HG03139 (cell line): ENCODE results near the gene UTP4.
"Not testable (repeated sequence)": the region's sequence is repeated elsewhere in the genome, so short reads cannot be mapped to it uniquely, and the experiment has no call there.

ENCODE experiments used
- ATAC-seq: cut with Tn5 transposase; IDR thresholded peaks from one replicate; pipeline ENCODE4 v1.9.1; 2021; ENCODE audit not compliant: unreplicated experiment

UTP4 gene

GRCh38 chr16:69127966-69128510 lies 4.4 kb upstream of the UTP4 start:
- no peak for ATAC-seq

DNA sequence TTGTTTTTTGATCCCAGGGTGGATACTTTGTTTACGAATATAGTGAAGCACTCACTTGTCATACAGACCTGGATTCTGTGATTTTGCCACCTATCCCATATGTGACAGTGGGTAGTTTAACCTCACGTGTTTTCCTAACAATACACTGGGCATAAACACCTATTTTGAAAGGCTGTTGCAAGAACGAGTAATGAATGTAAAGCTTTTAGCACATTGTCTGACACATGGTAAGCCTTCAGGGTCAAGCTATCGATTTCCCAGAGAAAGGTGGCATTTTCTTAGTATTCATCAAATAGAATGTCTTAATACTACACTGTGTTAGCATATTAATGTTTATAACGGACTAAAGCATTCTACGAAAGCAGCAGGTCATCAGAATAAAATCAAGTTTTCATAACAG lies 2.0 kb upstream of the UTP4 start:
- ATAC-seq, result no peak

GRCh38 chr16:69131167-69131838 lies 1.1 kb upstream of the UTP4 start:
- no peak for ATAC-seq

DNA sequence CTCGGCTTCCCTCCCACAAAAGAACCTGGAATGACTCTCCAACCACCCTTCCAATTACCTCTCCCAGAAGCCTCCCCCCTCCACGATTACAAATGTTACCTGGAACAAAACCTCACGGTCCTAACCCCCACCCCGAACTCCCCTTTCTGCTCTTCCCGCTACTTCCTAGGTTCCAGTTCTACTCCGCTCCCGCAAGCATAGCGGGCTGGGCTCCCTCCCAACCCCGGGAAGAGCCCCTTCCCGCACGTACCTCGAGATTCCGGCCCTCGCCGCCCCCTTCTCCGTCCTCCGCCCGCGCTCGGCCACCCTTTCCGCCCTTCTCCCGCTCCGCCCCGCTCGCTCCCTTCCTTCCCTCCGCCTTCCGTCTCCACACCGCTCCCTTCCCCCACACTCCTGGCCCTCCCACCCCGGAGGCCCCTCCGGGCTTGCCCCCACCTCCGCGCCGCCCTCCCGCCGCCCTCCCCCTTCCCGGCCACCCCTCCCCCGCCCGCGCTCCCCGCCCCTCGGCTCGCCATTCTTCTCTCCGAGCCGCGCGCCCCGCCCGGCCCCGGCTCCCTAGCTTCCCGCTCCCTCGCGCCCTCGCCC lies 518 bp upstream of the UTP4 start:
- ATAC-seq, result peak; percentile 30

GRCh38 chr16:69133373-69133954 lies 1.0 kb downstream of the UTP4 start:
- no peak for ATAC-seq

DNA sequence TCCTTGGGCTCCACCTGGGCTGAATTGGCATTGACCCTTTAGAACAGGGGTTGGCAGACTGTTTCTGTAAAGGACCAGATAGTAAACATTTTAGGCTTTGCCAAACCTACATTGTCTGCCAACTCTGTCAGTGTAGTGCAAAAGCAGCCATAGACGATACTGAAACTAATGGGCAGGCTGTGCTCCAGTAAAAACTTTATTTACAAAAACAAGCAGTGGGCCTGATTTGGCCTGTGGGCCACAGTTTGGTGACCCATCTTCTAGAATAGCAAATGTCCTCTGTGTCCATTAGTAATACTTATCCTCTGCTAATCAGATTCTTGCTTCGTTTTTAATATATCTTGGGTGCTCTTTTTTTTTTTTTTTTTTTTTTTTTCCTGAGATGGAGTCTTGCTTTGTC lies 6.2 kb downstream of the UTP4 start:
- ATAC-seq, result no peak

GRCh38 chr16:69139464-69139863 lies 7.0 kb downstream of the UTP4 start:
- not testable (repeated sequence) for ATAC-seq

GRCh38 chr16:69141014-69141413 lies 8.6 kb downstream of the UTP4 start:
- no peak for ATAC-seq

- no peak for ATAC-seq
Observed at GRCh38 chr16:69141936-69142335, 9.5 kb downstream of the UTP4 start.

- ATAC-seq, result no peak
Observed at GRCh38 chr16:69143116-69143515, 10.7 kb downstream of the UTP4 start.

DNA sequence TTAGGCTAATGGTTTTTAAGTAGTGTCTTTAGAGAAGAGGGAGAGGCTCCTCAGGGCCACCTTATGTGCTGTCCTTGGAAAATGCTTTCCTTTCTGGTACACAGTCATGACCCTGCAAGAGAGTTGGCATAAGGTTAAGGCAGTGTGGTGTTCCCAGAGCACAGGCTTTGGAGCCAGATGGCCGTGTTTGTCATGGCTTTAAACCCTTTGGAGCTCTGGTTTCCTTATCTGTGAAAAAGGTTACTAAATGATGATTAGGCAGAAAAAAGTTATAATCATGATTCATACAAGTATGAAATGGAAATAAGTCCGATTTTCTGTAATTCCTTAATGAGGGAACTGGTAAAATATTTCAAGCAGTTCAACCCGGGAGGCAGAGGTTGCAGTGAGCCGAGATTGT lies 13.2 kb downstream of the UTP4 start:
- ATAC-seq, result no peak

DNA sequence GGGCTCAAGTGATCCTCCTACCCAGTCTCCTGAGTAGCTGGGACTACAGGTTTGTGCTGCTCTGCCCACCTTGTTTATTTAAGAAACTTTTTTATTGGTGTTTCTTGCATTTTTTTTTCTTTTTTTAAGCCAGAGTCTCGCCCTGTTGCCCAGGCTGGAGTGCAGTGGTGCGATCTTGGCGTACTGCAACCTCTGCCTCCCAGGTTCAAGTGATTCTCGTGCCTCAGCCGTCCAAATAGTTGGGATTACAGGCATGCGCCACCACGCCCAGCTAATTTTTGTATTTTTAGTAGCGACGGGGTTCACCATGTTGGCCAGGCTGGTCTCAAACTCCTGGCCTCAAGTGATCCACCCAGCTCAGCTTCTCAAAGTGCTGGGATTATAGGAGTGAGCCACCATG lies 17.2 kb downstream of the UTP4 start:
- not testable (repeated sequence) for ATAC-seq

- no peak for ATAC-seq
Observed at GRCh38 chr16:69150146-69150865, 17.9 kb downstream of the UTP4 start.

DNA sequence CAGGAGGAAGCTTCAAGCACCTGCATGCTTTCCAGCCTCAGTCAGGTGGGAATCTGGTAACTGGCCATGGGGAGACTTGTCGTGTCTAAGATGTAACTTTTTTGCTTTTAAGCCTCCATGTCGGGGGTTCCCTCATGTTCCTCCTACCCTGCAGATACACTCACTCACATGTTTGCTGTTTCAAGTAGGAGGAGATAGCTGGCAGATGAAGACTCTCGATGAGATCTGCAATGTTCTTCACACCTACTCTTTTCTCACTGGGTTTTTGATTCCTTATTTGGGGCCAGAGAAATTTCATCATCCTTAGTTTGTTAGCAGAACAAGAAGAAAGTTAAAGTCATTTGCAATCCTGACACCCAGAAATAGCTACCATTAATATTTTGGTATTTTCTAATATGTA lies 24.7 kb downstream of the UTP4 start:
- ATAC-seq, result no peak

DNA sequence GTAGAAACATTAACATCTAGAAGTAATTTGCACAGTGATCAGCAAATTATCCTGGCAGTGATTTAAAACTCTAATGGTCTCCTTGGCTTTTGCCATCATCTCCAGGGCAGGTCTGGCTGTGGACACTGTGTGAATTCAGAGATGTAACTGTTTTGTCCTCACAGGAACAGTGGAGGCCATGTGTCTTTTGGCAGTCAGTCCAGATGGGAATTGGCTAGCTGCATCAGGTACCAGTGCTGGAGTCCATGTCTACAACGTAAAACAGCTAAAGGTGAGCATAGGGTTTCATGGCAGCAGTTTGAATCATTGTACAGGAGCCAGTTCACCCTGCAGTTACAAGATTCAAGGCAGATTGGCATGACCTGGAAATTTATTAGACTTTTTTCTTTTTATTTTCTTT lies 27.7 kb downstream of the UTP4 start:
- no peak for ATAC-seq

DNA sequence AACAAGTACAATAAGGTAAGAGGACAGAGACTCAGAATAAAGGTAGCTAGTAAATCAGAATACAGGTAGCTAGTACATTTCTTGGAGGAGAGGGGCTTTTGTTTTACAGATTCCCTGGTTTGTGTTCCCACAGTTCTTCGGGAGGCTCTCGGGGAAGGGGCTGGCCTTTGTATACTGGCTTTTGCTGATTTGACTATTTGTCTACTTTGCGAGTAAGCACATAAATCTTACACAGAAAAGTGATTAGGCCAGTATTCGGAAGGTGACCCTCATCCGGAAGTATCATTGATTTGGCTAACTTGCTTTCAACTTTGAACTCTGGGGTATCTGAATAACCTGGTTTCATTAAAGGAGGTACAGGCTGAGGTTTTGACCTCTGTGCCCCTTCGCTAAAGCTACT lies 33.1 kb downstream of the UTP4 start:
- no peak for ATAC-seq

DNA sequence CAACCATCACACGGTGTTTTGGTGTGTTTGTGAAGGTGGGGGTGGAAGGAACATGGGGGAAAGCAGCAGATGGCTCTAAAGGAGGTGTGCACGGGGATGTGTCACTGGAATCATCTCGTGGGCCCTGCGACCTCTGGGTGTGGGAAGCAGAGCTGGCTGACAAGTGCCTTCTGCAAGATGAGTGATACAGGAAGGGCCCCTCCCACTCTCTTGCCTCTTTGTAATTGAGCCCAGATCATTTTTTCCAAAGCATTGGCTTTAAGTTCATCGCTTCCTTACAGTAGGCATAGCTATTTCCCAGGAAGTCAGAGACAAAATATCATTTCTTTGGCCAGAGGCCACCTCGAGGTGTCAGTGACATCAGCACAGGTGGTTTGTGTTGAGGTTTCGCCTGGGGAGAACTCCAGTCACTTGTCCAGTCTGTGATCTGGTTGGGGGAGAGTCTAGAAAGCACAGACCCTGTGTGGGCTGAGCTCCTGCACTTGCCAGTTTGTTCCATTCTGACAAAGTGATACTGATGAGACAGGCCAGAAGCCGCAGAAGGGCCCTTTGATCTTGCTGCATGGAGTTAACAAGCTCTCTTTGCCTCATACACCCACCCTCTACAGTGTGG lies 33.9 kb downstream of the UTP4 start:
- ATAC-seq, result no peak

GRCh38 chr16:69166946-69167930 lies 34.8 kb downstream of the UTP4 start:
- ATAC-seq, result no peak

DNA sequence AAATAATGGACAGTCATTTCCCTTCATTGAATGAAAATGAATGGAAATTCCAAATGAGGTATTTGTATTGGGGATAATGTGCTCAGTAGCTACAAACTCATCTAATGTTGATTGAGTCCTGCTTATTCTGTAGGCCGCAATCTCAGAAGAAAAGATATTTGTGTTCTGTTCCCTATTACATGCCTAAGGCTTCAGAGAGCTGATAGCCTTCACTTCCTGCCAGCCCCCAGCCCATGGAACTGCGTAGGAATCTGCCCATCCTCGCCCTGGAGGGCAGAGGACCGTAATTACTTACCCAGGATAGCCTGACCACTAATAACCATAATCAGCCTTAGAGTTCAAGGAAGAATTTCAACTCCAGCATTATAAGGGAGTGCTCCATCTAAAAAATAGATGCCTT lies 36.6 kb downstream of the UTP4 start:
- no peak for ATAC-seq
